Measurements from ENCODE around the gene ACACA. TPM values are rescaled to one million over a fixed set of nuclear protein-coding genes. Genes with fewer than 3 reads are reported as not detected.

Gene ACACA
- total and polyA plus RNA-seq, 12 donors = 18.2 to 112 (median 70.4) TPM

DNA sequence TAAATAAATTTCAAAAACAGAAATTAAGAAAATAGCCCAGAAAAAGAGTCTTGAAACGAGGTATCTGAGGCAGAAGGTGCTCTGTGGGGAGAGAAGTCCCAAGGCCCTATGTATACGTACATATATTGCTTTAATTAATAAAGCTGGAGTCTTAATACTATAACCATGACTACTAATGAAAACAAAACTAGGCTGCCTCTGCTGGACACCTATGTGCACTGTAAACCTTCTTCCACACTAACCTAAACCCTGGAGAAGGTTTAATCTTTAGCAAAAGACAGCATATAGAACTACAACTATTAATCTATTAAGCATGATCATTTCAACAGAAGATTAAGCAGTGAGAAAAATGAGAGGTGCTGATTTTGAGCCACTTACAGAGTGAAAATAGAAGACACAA is 184.8 kb downstream of the ACACA start:
- intact Hi-C loops (cut with DNase I) = loop anchor here in 1 of 2 donors (10.0 kb wide), 2 partner anchors 87 to 597 kb away; no protein-coding TSS in a partner anchor
- Histone ChIP-seq H3K27me3 (no peaks in the 10 kb centered on the region), H3K27ac (no peak overlapping the region), H3K9me3 (replicated peaks in 1 of 3) (no peaks in the 10 kb centered on the region), H3K36me3 (replicated peaks in 1 of 2) (peaks cover 0 to 23% of the 10 kb centered on the region in 2 donors), H3K4me3 (no peak overlapping the region), H3K4me1 (replicated peaks in 1 of 2) (no peaks in the 10 kb centered on the region)
- 85 to 98% (median 91%) methylated on average over 2 of the region's 2 CpGs for WGBS, 4 donors
- TF ChIP-seq POLR2A (IDR thresholded peaks at IDR 0.05) = no peak
- TF ChIP-seq, protein P1, sequence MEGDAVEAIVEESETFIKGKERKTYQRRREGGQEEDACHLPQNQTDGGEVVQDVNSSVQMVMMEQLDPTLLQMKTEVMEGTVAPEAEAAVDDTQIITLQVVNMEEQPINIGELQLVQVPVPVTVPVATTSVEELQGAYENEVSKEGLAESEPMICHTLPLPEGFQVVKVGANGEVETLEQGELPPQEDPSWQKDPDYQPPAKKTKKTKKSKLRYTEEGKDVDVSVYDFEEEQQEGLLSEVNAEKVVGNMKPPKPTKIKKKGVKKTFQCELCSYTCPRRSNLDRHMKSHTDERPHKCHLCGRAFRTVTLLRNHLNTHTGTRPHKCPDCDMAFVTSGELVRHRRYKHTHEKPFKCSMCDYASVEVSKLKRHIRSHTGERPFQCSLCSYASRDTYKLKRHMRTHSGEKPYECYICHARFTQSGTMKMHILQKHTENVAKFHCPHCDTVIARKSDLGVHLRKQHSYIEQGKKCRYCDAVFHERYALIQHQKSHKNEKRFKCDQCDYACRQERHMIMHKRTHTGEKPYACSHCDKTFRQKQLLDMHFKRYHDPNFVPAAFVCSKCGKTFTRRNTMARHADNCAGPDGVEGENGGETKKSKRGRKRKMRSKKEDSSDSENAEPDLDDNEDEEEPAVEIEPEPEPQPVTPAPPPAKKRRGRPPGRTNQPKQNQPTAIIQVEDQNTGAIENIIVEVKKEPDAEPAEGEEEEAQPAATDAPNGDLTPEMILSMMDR (IDR thresholded peaks at IDR 0.05) = no peak
- no peak for DNase-seq

DNA sequence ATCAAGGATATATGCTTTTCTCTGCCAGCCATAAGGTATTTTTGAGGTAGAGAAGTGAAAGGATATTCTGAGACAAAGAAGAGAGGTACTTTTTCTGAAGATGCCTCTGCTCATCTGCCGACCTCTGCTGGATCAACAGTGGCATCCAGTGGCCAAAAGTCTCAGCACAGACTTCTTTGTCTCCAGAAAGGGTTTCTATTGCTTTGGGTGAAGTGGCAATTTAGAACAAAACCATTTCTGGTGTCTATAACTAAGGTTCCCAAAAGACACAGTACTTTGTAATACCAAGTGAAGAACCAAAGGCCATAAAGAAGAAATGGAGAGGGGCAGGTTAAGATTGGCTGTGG is 186.1 kb downstream of the ACACA start:
- peaks cover 0 to 11% of the 10 kb centered on the region in 2 donors for H3K36me3 ChIP-seq (replicated peaks in 1 of 2)
- no peaks in the 10 kb centered on the region for H3K27me3 ChIP-seq
- intact Hi-C loops (cut with DNase I) = loop anchor here in 1 of 2 donors (10.0 kb wide), 2 partner anchors 86 to 596 kb away; no protein-coding TSS in a partner anchor
- no peak for TF ChIP-seq POLR2A (IDR thresholded peaks at IDR 0.05)
- TF ChIP-seq, protein P1 (IDR thresholded peaks at IDR 0.05) = peak in 3 of 6 experiments; percentile 18 to 37 (median 33)
- H3K4me3 ChIP-seq = no peak overlapping the region
- H3K27ac ChIP-seq = no peak overlapping the region
- H3K4me1 ChIP-seq (replicated peaks in 1 of 2) = no peaks in the 10 kb centered on the region
- DNase-seq = peak in 4 of 7 donors; percentile 14 to 61 (median 28)
- 19 to 53% (median 31%) methylated on average over 1 of the region's 1 CpG for WGBS, 4 donors
- H3K9me3 ChIP-seq (replicated peaks in 1 of 3) = no peaks in the 10 kb centered on the region

DNA sequence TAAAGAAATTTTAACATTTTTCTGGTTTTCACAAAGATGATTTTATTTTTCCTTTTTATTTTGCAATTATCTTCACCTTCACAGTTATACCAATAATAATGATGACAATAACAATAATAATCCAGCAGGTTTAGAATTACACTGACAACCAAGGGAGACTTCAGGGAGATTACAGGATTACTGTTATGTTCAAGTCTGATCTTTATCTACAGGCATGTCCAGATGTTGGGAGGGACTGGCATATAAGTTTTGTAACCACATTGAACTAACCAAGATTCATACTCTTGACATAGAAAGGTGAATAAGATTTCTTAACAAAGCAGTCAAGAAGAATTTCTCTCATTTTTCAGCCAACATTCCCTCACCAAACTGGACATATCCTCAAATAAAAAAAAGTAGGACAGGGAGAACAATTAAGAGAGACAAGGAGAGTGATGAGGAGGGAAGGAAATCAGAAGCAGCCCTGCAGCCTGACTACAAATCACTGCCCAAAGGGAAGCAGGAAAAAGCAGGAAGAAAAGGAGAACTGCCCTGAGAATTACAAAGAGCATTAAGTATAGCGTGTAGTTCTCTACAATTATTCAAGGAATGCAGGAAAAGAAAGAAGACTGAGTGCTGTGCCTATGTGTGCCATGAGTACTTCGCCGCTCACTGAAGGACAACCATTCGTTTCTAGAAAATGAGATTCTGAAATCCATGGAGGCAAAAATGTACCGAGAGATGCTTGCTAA is 186.6 kb downstream of the ACACA start:
- WGBS, 4 donors = 77 to 85% (median 84%) methylated on average over 5 of the region's 5 CpGs
- Histone ChIP-seq H3K4me3 (no peak overlapping the region), H3K36me3 (replicated peaks in 1 of 2) (peaks cover 0 to 6% of the 10 kb centered on the region in 2 donors), H3K9me3 (replicated peaks in 1 of 3) (no peaks in the 10 kb centered on the region), H3K27ac (no peak overlapping the region), H3K4me1 (replicated peaks in 1 of 2) (no peaks in the 10 kb centered on the region), H3K27me3 (no peaks in the 10 kb centered on the region)
- no peak for TF ChIP-seq POLR2A (IDR thresholded peaks at IDR 0.05)
- TF ChIP-seq, protein P1 (IDR thresholded peaks at IDR 0.05) = no peak
- intact Hi-C loops (cut with DNase I) = loop anchor here in 1 of 2 donors (10.0 kb wide), 2 partner anchors 85 to 595 kb away; no protein-coding TSS in a partner anchor
- DNase-seq = no peak

DNA sequence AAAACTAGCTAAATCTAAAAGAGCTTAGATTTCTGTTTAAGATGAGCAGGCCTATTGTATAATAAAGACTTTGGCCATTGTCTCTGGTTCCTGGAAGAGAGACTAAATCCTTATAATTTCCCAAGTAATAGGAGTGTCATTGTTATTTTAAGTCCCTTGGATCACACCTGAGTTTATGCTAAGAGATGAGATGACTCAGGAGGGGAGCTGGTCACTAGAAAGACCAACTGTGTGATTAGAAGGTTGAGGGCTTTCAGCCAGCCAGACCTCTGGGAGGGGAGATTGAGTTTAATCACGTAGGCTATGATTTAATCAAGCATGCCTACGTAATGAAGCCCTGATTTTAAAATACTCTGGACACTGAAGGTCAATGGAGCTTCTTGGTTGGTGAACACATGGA is 187.8 kb downstream of the ACACA start:
- WGBS, 4 donors = 58 to 76% (median 60%) methylated on average over 2 of the region's 2 CpGs
- Histone ChIP-seq H3K27me3 (no peaks in the 10 kb centered on the region), H3K9me3 (replicated peaks in 1 of 3) (no peaks in the 10 kb centered on the region), H3K27ac (no peak overlapping the region), H3K4me3 (no peak overlapping the region), H3K36me3 (replicated peaks in 1 of 2) (no peaks in the 10 kb centered on the region), H3K4me1 (replicated peaks in 1 of 2) (no peaks in the 10 kb centered on the region)
- no peak for TF ChIP-seq POLR2A (IDR thresholded peaks at IDR 0.05)
- TF ChIP-seq, protein P1 (IDR thresholded peaks at IDR 0.05) = no peak
- DNase-seq = peak in 1 of 7 donors; percentile 8
- intact Hi-C loops (cut with DNase I) = no loop called here

All from adrenal gland (tissue), 12 donors.